Body of pancreas (tissue), 4 donors: Measurements from ENCODE around the gene USH2A.
"Not testable (repeated sequence)": the region's sequence is repeated elsewhere in the genome, so short reads cannot be mapped to it uniquely, and the experiment has no call there.

ENCODE experiments used
- CTCF ChIP-seq, 7 experiments: fragments of 450-650 bp in 4 of 7; fragments of 200-600 bp in 3 of 7; sonication (generic) in 3 of 7; IDR thresholded peaks; one replicate each; pipeline ENCODE4 v1.5.1; 2016 to 2019; ENCODE audit warnings: antibody characterized with exemption in 7 of 7
- POLR2A ChIP-seq, 3 donors: fragments of 450-650 bp; IDR thresholded peaks; one replicate each; pipeline ENCODE4 v1.6.1; 2016; ENCODE audit warnings: antibody characterized with exemption in 3 of 3, mild to moderate bottlenecking in 2 of 3

- not testable (repeated sequence) for TF ChIP-seq CTCF, POLR2A (IDR thresholded peaks at IDR 0.05)
Measured at GRCh38 chr1:216145451-216146018, 277.7 kb downstream of the USH2A start.
